ENCODE results near the gene ITPK1.

Gene ITPK1

GRCh38 chr14:93045211-93045674 lies 70.5 kb downstream of the ITPK1 start (continued):
- peak; percentile 35; the same call in 1 of the 2 replicates for TF ChIP-seq PATZ1 (tag by site-specific recombination; IDR thresholded peaks at IDR 0.05)
- TF ChIP-seq ZNF660 (tag by site-specific recombination; IDR thresholded peaks at IDR 0.05): no peak
- TF ChIP-seq ZXDB (tag by site-specific recombination; IDR thresholded peaks at IDR 0.05): peak; percentile 70
- TF ChIP-seq, protein P1, sequence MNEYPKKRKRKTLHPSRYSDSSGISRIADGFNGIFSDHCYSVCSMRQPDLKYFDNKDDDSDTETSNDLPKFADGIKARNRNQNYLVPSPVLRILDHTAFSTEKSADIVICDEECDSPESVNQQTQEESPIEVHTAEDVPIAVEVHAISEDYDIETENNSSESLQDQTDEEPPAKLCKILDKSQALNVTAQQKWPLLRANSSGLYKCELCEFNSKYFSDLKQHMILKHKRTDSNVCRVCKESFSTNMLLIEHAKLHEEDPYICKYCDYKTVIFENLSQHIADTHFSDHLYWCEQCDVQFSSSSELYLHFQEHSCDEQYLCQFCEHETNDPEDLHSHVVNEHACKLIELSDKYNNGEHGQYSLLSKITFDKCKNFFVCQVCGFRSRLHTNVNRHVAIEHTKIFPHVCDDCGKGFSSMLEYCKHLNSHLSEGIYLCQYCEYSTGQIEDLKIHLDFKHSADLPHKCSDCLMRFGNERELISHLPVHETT (tag by site-specific recombination; IDR thresholded peaks at IDR 0.05): no peak
- peak; percentile 89 for TF ChIP-seq ZFHX2 (tag by site-specific recombination; conservative IDR thresholded peaks at IDR 0.05)
- TF ChIP-seq ZNF629 (tag by site-specific recombination; IDR thresholded peaks at IDR 0.05): peak; percentile 31; the same call in 1 of the 2 replicates
- peak; percentile 79 for TF ChIP-seq SP7 (tag by site-specific recombination; IDR thresholded peaks at IDR 0.05)
- TF ChIP-seq EGR2 (tag by site-specific recombination; IDR thresholded peaks at IDR 0.05; ENCODE audit: low read depth): peak; percentile 82
- TF ChIP-seq ZNF366 (tag by site-specific recombination; conservative IDR thresholded peaks at IDR 0.05): peak; percentile 33
- TF ChIP-seq SP2 (tag by site-specific recombination; IDR thresholded peaks at IDR 0.05): peak; percentile 49
- TF ChIP-seq, protein P2, sequence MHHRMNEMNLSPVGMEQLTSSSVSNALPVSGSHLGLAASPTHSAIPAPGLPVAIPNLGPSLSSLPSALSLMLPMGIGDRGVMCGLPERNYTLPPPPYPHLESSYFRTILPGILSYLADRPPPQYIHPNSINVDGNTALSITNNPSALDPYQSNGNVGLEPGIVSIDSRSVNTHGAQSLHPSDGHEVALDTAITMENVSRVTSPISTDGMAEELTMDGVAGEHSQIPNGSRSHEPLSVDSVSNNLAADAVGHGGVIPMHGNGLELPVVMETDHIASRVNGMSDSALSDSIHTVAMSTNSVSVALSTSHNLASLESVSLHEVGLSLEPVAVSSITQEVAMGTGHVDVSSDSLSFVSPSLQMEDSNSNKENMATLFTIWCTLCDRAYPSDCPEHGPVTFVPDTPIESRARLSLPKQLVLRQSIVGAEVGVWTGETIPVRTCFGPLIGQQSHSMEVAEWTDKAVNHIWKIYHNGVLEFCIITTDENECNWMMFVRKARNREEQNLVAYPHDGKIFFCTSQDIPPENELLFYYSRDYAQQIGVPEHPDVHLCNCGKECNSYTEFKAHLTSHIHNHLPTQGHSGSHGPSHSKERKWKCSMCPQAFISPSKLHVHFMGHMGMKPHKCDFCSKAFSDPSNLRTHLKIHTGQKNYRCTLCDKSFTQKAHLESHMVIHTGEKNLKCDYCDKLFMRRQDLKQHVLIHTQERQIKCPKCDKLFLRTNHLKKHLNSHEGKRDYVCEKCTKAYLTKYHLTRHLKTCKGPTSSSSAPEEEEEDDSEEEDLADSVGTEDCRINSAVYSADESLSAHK (tag by site-specific recombination; IDR thresholded peaks at IDR 0.05): peak; percentile 23; the same call in 1 of the 2 replicates
- TF ChIP-seq ZNF10 (tag by site-specific recombination; IDR thresholded peaks at IDR 0.05): no peak

DNA sequence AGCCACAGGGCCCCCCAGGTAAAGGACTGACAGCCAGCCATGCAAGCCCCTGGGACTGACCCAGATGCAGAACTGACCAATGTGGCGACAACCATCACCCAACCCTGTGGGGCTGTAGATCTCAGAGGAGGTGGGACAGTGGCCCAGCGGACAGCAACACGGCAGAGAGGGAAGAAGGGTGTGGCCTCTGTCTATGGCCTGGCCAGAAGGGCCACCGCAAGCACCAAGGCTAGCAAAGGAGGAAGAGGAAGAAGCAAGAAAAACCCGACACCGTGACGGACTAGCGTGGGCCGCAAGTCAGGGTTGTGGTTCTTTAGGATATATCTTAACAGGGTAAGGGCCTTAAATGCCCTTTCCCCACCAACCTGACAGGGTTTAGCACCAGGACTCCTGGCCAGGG lies 71.2 kb downstream of the ITPK1 start:
- H3K36me3 ChIP-seq (ENCODE audit: control insufficient read depth in 2 of 2, insufficient read depth in 1 of 2, low read length in 2 of 2): no peaks in the 10 kb centered on the region
- ChIA-PET POLR2A (interaction anchor here (1.6 kb wide), 1 partner anchor 71 kb away, joined by 3 read pairs; no protein-coding TSS in a partner anchor), CTCF (interaction anchor here (0.6 to 1.1 kb wide), 2 partner anchors 68 to 358 kb away, joined by 3 to 4 read pairs; no protein-coding TSS in a partner anchor)
- no peak overlapping the region for H3K4me3 ChIP-seq (ENCODE audit: low read depth, low read length)
- H3K9me3 ChIP-seq (ENCODE audit: control insufficient read depth, insufficient read depth, low read depth, low read length): no peaks in the 10 kb centered on the region
- peak overlapping the region; percentile 66; the same call in 1 of the 2 replicates for H3K27ac ChIP-seq (ENCODE audit: extremely low read depth, low read depth, low read length)
- TF ChIP-seq ZFP3 (tag by site-specific recombination; IDR thresholded peaks at IDR 0.05; ENCODE audit: low read depth) (no peak), OVOL3 (tag by site-specific recombination; IDR thresholded peaks at IDR 0.05) (no peak), ZNF16 (tag by site-specific recombination; IDR thresholded peaks at IDR 0.05; ENCODE audit: low read depth) (no peak), ZNF670 (tag by site-specific recombination; IDR thresholded peaks at IDR 0.05; ENCODE audit: low read depth) (no peak), GFI1B (tag by site-specific recombination; IDR thresholded peaks at IDR 0.05) (no peak), ZNF623 (tag by site-specific recombination; IDR thresholded peaks at IDR 0.05) (no peak), ZNF37A (tag by site-specific recombination; IDR thresholded peaks at IDR 0.05) (no peak), ZNF174 (tag by site-specific recombination; IDR thresholded peaks at IDR 0.05) (no peak), ZFP37 (tag by site-specific recombination; IDR thresholded peaks at IDR 0.05) (no peak), ZNF140 (tag by site-specific recombination; IDR thresholded peaks at IDR 0.05) (no peak)
- TF ChIP-seq, protein P3, sequence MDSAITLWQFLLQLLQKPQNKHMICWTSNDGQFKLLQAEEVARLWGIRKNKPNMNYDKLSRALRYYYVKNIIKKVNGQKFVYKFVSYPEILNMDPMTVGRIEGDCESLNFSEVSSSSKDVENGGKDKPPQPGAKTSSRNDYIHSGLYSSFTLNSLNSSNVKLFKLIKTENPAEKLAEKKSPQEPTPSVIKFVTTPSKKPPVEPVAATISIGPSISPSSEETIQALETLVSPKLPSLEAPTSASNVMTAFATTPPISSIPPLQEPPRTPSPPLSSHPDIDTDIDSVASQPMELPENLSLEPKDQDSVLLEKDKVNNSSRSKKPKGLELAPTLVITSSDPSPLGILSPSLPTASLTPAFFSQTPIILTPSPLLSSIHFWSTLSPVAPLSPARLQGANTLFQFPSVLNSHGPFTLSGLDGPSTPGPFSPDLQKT (IDR thresholded peaks at IDR 0.05; ENCODE audit: borderline replicate concordance, low read depth, low read length): no peak
- H3K4me1 ChIP-seq (ENCODE audit: control insufficient read depth, insufficient read depth, low read length): peaks cover 31% of the 10 kb centered on the region
